Measurements from ENCODE around the gene MIOX.

Gene MIOX

DNA sequence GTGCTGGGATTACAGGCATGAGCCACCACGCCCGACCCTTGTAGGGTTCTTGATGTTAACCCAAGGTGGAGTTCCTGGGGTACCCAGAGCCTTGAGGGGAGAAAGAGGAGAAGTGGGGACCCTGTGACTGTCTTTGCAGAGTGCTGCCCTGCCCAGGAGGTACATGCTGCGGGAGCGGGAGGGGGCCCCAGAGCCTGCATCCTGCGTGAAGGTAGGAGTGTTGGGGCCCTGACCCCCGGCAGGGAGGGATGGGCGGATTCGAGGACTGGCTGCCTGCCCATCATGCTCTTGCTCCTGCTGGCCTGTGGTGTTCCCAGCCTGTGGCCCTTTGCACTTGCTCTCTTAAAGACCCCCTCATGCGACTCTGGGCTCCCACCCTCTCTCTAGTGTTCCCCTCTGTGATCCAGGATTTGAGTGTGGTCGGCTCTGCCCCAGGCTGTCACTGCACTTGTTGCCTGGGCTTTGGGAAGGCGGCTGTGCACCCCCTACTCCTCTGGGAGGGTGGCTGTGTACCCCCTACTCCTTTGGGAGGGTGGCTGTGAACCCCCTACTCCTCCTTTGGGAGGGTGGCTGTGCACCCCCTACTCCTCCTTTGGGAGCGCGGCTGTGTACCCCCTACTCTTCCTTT lies 34.3 kb downstream of the MIOX start:
- no peak for DNase-seq

DNA sequence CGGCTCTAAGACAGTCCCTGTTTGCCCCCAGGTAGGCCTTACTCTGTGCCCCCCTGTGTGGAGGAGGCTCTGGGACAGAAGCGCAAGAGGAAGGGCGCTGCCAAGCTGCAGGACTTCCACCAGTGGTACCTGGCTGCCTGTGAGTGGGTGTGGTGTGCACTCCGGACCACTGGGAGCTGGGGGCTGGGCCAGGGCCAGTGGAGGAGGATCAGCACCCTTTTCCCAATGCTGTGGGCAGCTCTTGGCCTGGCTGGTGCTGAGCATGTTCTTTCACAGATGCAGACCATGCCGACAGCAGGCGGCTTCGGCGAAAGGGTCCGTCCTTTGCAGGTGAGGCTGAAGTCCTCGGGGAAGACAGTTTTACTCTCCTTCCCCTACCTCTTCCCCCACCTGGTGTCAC lies 35.1 kb downstream of the MIOX start:
- DNase-seq = no peak

DNA sequence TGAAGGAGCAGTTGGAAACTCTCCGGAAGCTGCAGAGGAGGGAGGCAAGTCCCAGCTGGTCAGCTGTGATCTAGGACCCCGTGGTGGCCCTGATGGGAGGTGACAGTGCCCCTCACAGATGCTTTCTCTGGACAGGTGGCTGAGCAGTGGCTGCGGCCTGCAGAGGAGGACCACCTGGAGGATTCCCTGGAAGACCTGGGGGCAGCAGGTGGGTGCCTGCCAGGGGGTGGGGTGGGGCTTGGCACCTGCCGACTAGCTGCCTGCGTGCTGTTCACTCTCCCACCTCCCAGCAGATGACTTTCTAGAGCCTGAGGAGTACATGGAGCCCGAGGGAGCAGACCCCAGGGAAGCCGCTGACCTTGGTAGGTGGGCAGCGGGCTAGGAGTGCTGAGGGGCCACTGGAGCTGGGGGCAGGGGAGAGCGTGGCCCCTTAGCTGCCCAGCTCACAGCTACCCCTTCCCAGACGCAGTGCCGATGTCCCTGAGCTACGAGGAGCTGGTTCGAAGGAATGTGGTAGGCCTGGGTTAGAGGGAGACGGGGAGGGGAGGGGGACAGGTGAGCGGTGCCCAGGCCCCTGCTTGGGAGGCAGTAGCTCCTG lies 35.6 kb downstream of the MIOX start:
- no peak for DNase-seq

DNA sequence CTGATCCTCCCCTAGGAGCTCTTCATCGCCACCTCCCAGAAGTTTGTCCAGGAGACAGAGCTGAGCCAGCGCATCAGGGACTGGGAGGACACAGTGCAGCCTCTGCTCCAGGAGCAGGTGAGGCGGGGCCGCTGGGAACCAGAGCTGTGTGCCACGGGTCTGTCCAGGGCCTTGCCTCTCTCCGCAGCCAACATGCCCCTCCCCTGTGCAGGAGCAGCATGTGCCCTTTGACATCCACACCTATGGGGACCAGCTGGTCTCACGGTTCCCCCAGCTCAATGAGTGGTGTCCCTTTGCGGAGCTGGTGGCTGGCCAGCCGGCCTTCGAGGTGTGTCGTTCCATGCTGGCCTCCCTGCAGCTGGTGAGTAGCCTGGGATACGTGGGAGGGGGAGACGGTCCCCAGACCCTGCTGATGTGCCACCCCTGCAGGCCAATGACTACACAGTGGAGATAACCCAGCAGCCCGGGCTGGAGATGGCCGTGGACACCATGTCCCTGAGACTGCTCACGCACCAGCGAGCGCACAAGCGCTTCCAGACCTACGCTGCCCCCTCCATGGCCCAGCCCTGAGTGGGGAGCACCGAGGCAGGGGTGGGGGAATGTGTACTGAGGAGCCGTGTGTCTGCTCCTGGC lies 36.3 kb downstream of the MIOX start:
- DNase-seq = no peak

DNA sequence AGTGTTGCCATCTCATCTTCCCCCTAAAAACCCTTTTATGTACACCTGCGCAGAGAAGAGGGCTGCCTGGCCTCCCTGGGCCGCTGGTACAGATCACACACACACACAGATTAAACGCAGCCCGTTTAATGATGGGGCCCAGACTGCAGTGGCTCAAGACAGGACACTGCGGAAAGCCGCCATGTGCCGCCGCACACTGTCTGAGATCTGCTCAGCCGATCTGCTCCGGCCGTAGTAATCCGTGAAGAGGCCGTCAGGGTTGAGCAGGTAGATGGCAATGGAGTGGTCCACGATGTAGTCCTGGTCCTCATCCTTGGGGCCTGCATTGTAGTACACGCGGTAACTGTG lies 36.8 kb downstream of the MIOX start:
- no peak for DNase-seq

DNA sequence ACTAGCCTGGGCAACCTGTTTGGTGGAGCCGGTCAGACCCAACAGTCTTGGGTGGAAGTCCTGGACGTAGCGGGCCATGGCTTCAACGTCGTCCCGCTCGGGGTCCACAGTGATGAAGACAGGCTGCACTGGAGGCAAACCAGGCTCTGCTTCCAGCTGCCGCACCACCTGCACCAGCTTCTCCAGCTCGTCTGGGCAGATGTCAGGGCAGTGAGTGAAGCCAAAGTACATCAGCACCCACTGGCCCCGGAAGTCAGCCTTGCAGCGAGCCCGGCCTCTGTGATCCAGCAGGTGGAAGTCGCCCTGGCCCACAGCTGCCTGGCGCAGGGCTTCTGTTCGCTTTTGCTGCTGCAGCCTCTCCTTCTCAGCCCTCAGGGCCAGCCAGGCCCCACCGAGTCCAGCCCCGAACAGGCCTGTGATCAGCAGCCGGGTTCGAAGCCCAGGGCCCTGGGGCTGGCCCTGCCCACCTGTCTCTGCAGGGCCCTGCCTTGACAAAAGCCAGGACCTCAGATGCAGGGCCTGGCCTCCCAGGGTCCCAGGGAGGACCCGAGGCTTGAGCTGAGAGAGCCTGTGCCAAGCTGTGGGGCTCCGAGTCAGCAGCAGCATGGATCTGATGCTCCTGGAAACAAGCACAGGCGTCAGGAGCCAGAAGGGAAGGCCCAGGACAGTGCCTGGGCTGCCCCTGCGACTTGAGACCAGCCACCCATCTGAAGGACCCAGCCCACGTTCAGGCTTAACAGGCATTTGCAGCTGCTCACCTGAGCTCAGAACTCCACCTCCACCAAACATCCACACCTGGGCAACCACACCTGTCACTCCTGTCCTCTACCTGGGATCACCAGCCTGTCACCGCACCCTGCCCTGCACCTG lies 37.4 kb downstream of the MIOX start:
- DNase-seq = no peak

DNA sequence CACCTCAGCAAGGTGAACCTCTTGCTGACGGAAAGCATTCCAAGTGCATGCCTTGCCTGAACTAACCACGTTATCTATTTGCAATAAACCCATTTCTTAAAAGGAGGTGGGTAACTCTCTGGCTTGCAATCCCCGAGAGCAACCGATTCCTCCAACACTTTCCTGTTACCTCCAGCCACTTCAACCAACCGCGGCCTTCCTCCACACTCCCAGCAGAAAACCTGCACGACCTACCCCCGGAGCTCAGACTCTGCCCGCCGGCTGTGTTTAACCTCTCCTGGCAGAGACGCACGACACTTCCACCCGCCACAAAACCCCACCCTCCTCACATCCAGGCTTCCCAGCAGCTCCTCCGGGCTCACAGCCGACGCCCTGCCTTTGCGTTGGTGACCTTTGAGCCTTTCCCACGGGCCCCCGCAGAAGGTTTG lies 38.0 kb downstream of the MIOX start:
- no peak for DNase-seq

DNA sequence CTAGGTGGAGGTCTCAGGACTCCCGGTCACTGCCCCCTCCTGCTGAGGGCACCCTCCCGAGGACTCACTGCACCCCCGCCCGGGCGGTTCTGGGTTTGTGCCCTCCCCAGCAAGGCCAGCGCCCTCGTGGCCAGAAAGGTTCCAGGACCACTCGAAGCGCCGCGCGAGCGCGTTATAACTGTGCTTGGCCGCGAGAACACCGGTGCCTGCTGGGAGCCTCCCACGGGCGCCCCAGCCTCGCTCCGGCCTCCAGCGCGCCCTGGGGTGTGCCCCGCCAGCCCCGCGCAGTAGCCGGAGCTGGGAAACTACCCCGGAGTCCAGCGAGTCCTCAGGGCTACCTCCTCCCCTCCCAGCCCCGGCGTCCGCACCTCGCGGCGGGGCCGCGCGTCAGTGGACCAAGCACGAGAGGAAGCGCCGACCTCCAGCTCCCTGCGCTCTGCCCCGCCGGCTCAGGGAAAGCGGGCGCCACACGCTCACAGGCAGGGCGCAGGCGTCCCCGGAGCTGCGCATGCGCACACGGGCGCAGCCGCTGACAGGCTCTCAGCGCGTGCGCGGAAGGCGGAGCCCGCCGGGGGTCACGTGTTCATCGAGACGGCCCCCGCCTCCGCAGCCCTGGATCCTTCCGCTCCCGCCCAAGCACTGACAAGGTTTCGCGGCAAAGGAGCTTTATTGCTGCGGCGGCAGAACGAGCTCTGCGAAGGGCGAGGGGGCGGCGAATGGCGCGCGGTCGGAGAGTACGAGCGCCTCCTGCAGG lies 38.6 kb downstream of the MIOX start, which contains the start of gene SCO2:
Gene SCO2 (minus strand): TSS at position 495 of the 754 bp plus-strand sequence. CDS start 1,187 bp downstream, outside the sequence.
- peak; percentile 96 for DNase-seq

DNA sequence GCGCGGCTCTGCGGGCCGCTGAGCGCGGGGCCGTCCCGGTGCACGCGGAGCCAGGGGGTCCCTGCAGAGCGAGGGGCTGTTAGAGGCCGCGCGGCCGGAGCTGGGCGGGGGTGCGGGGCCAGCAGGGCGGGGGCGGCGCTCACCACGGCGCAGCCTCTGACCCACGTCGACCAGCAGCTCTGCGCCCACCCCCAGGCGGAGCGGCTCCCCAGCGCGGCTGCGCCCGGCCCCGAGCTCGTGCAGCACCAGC lies 39.1 kb downstream of the MIOX start:
- DNase-seq = no peak

DNA sequence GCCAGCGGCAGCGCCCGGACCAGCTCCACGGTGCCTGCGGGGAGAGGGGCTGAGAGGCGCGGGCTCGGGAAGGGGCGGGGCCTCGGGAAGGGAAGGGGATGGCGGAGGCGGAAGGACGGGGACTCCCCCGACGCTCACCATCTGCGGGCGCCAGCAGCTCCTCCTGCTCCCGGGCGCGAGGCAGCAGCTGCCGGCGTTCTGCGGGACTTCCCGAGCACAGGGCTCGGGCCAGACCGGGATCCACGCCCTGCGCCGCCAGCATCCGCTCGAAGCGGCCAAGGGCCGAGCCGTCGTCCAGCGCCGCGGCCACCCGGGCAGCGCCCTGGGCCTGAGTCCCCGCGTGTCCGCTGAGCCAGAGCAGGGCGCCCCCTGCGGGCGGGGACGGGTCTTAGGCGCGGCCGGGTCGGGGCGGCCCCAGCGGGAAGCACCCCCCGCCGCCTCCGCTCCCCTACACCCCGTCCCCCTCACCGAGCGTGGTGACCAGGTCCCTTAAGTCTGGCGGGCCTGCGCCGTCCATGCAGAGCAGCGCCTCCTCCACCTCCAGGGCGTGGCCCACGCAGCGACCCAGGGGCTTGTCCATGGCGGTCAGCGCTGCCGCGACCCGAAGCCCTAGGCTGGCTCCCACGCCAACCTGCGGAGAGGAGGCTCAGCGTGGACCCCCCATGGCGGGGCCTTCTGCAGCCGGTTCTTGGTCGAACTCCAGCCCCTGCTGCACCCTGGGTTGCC lies 39.6 kb downstream of the MIOX start:
- DNase-seq = peak; percentile 75

DNA sequence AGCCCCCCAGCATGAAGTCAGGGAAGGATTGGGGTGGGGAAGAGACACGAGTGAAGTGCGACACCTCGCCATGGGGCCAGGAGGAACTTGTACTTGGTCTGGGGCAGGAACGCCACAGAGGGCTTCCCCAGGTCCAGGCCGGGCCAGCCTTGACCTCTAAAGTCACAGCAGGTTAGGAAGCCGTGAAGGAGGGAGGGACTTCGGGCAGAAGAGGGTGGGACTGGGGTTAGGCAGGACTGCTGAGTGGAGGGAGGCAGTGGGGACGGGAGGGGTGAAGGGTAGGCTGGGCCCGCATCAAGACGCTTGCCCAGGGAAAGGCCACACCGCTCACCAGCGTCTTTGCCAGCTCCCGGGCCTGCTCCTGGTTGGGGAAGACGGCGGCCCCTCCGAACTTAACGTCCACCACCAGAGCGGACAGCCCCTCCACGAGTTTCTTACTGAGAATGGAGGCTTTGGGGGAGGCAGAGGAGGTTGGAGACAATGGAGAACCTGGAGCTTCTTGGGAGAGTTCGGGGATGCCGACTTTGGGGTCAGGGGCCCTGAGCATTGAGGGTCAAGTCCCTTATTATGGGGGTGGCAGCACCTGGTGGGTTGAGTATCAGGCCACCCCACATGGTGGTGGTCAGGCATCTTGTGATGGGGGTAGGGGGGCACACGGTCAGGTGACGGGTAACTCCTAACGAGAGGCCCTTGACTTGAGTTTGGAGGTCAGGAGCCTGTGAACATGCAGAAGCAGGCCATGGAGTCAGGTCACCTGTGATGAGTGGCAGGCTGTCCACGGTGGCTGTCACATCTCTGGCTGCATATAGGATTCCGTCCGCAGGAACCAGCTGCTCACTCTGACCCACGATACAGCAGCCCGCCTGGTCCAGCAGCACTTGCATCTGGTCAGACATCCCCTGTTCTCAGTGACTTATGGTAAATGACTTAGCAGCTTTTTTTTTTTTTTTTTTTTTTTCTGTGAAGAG lies 40.5 kb downstream of the MIOX start:
- no peak for DNase-seq

DNA sequence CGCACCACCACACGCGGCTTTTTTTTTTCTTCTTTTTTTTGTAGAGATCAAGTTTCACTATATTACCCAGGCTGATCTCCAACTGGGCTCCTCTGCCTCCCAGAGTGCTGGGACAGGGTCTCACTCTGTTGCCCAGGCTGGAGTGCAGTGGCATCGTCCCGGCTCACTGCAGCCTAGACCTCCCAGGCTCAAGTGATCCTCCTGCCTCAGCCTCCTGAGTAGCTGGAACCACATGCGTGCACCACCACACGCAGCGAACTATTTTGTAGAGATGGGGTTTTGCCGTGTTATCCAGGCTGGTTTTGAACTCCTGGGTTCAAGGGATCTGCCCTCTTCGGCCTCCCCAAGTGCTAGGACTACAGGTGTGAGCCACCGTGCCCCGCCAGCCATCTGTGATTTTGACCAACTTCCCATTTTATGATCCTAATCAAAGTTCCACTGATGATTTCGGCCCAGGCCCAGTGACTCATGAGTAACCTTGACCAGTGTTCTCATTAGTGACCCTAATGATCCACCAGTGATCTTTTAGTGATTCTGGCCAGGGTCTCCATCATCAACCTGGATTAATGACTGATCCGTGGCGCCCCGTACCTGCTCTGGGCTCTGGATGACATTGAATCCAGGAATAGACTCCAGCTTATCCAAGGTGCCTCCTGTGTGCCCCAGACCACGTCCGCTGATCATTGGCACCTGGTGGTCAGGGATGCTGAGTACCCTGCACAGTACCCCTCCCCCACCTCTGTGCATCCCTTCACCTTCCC lies 41.4 kb downstream of the MIOX start:
- DNase-seq = no peak

DNA sequence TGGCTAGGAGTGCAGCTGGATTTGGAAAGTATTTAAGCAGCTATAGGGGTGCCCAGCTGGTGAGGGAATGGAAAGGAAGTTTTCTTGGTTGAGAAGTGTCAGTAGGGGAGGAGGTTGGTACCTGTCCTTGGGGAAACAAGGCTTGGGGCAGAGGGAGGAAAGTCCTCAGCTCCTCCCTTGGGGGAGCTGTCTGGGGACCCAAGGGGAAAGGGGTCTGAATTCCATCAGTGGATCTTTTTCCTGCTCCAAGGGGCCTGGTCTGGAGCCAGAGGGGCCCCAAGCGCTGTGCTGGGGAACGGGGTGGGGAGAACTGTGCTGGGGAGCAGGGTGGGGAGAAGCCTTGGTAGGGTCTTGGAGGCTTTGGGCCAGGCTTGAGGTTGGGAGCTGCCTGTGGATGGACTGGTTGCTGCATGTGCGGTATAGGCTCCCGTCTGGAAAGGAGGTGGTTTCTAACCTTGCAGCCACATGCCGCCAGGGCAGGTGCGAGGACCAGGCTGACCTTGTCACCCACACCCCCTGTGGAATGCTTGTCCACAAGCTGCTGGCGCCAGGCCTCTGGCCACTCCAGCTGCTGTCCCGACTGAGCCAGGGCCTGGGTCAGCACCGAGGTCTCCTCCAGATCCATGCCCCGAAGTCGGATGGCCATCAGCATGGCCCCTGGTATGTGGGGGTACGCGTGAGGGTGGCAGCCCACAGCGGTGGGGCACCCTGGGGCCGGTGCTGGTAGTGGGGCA lies 42.2 kb downstream of the MIOX start:
- DNase-seq = no peak

DNA sequence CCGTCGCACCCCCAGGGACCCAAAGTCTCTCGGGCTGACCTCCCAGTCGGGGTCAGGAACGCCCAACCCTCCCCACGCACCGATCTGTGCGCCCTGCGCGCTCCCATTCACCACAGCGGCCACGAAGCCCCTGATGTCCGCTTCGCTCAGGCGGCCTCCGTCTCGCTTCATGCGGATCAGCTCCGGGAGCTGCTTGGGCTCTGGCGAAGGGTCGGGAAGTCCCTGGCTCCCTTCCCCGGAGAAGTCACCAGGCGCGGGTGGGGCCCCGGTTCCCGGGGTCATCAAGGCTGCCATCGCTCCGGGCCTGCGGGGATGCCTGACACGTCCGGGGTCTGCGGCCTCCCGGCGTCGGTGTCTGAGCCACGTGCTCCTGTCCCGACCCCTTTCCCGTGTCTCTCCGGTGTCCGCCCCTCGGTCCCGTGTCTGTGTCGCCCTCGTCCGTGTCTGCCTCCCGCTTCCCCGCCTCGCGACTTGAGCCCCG lies 42.8 kb downstream of the MIOX start:
- DNase-seq = no peak

DNA sequence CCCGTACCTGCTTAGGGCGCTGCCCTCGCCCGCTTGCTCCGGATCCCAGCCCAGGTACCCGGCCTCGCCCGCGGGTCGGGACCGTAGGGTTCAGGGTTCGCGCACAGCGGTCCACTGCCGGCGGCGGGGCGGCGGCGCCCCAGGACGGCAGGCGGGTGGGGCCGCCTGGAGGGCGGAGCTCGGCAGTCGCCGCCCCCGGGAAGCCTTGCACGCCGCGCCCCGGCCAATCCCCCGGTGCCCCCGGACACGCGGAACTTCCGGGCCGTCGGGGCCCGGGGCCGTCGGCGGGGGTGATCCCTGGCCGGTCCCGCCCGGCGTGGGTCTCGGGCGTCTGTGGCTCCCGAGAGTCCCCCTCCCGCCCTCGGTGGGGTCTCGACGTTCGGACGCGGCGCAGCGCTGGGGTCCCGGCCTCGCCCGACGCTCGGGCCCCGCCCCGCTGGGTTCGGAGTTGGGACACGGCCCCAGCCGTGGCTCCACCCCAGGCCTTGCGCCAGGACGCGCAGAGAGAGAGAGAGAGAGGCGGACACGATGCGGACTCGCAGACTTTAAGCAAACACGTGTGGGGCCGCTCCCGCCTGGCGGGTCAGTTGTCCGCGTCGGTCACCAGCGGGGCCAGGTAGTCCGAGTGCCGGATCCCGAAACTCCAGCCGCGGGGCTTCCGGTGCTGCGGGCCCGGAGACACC lies 43.4 kb downstream of the MIOX start, which contains the start of gene TYMP:
Gene TYMP (minus strand): TSS at position 116 of the 683 bp plus-strand sequence. CDS start 303 bp downstream, outside the sequence.
- DNase-seq = no peak

DNA sequence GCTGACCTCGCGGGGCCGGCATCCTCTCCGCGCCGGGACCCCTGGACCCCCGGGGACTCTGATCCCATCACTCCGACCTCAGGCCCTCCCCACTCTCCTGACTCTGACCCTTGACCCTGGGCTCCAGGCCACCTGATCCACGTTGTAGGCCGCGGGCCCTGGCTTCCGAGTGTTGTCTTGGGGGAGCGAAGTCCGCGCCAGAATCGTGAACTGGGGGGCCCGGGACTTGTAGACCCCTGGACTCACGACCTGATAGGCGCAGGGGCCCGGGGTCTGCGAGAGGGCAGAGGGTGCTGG lies 43.9 kb downstream of the MIOX start:
- no peak for DNase-seq

DNA sequence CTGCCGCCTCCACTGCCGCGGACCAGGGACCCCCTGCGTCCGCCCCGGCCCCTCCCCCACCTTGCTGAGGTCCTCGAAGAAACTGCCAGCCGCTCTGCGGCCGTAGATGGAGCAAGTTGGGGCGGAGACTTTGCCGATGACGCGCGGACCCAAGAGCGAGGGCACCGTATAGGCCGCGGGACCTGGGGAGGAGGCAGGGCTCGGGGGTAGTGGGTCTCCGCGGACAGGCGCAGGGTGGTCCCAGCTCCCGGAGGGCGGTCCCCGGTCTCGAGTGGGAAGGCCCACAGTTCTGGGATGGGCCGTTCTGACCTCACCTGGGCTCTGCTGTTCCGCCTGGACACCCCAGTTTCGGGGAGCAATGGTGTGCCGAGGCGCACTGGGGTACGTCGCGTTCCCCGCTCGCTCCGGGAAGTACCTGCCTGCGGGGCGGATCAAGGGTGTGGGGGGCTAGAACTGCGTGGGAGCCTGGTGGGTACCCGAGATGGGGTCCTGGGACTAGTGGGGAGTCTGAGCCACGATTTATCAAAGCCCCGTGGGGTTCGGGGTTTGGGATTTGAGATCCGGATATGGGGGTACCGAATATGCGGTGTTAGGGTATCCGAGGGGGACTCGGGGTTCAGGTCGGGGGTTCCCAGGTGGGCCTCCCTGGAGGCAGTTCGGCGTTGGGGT lies 44.4 kb downstream of the MIOX start:
- peak; percentile 36 for DNase-seq

DNA sequence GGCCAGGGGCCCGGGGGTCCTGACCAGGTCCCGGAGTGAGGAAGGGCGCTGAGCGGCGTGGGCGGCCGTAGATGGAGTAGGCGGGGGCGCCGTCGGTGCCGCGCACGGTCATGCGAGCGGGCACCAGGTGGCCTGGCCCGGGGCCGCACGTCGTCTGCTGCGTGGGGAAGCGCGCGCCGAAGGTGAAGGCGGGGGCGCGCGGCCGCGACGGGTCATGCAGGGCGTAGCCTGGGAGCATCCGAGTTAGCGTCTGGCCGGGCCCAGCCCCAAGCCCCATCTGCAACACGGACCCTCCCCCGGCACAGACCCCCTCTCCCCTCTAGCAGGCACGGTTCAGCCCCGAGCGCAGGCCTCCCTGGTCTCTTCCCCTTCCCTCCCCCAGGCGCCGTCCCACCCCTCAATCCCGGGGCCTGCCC lies 44.9 kb downstream of the MIOX start:
- DNase-seq = no peak
